Measurements from ENCODE around the gene LIX1L. TPM values are rescaled to one million over a fixed set of nuclear protein-coding genes. Genes with fewer than 3 reads are reported as not detected.

The LIX1L gene
- polyA plus RNA-seq, 4 donors, result 0.67 to 7.1 (median 4.5) TPM

DNA sequence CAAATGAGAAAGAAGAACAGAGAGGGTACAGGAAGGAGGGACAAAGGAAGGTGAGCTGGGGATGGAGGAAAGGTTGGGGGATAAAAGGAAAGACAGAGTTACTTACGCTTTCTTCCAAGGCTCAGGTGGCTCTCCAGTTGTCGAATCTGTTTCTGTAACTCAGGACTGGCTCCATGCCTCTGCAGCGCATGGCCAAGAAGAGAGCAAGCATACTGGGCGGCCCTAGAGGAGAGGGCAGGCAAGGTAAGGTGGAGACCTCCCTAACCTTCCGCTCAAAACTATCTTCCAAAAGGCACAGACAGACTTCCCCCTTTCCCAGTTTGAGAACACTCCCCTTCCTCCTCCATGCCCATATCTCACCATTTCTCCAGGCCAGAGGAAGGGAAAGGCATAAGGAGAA, 40.2 kb downstream of the LIX1L start:
- peak overlapping the region in 2 of 3 donors; percentile 11 to 90 for H3K27ac ChIP-seq (ENCODE audit: low read depth in 1 of 3, low read length in 2 of 3)
- DNase-seq, result no peak
- H3K27me3 ChIP-seq (ENCODE audit: control insufficient read depth in 3 of 3, insufficient read depth in 3 of 3, low read length in 3 of 3), result no peaks in the 10 kb centered on the region
- WGBS, 3 donors, result 75 to 84% (median 83%) methylated on average over 5 of the region's 5 CpGs
- FAIRE-seq, result no peak
- H3K9me3 ChIP-seq (ENCODE audit: control insufficient read depth in 2 of 2, insufficient read depth in 1 of 2, low read depth in 1 of 2, low read length in 1 of 2), result no peaks in the 10 kb centered on the region
- H3K4me1 ChIP-seq (ENCODE audit: control insufficient read depth in 3 of 3, insufficient read depth in 2 of 3, low read depth in 1 of 3, low read length in 2 of 3), result peaks cover 0 to 18% (median 4%) of the 10 kb centered on the region in 3 donors
- H3K36me3 ChIP-seq (ENCODE audit: control insufficient read depth in 3 of 3, insufficient read depth in 2 of 3, low read depth in 1 of 3, low read length in 3 of 3), result peaks cover 0 to 17% (median 2%) of the 10 kb centered on the region in 3 donors
- H3K4me3 ChIP-seq (ENCODE audit: low read depth in 1 of 3, low read length in 3 of 3), result peak overlapping the region; percentile 58 to 98 (median 59)

DNA sequence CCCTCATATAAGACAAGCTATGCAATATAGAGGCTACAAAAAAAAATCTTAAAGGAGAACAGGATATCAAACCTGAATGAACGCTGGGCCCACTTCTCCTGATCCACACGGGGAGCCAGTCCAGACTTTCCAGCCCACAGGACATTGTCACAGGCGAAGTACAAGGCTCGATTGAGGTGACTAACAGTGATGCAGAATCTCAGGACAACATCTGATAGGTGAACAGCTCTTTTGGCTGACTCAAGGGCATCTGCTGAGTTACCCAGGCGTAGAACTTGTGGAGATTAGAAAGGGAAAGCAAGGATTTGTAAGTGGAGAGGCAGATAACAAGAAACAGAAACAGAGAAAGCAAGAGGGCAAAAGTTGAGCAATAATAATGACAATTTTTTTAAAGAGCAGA, 41.1 kb downstream of the LIX1L start:
- DNase-seq (no peak), FAIRE-seq (no peak)
- peaks cover 4 to 20% (median 8%) of the 10 kb centered on the region in 3 donors for H3K36me3 ChIP-seq (ENCODE audit: control insufficient read depth in 3 of 3, insufficient read depth in 2 of 3, low read depth in 1 of 3, low read length in 3 of 3)
- H3K9me3 ChIP-seq (ENCODE audit: control insufficient read depth in 2 of 2, insufficient read depth in 1 of 2, low read depth in 1 of 2, low read length in 1 of 2), result no peaks in the 10 kb centered on the region
- H3K4me3 ChIP-seq (ENCODE audit: low read depth in 1 of 3, low read length in 3 of 3), result no peak overlapping the region
- H3K4me1 ChIP-seq (ENCODE audit: control insufficient read depth in 3 of 3, insufficient read depth in 2 of 3, low read depth in 1 of 3, low read length in 2 of 3), result peaks cover 0 to 18% (median 4%) of the 10 kb centered on the region in 3 donors
- no peak overlapping the region for H3K27ac ChIP-seq (ENCODE audit: low read depth in 1 of 3, low read length in 2 of 3)
- WGBS, 3 donors, result 65 to 77% (median 67%) methylated on average over 5 of the region's 5 CpGs
- H3K27me3 ChIP-seq (ENCODE audit: control insufficient read depth in 3 of 3, insufficient read depth in 3 of 3, low read length in 3 of 3), result no peaks in the 10 kb centered on the region

DNA sequence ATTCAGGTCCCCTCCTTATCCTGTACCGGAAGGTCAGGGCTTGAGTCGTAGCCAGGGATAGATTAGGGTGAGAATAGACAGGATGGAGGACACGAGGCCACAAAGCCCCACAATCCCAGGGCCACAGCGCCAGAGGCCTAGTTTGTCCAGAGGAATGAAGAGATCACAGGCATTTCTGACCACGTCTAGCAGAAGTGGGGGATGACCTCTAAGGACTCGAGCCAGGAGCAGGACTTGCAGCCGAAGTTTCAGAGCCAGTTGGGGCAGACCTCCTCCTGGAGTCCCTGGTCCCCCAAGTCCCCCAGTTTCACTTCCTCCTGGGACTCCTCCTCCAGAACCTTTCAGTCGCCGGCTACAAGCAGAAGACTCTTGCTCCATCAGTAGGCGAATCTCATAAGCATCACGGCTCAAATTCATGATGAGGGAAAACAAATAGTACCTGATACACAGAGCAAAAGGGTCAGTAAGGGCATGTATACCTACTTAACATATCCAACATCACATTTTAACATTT, 45.6 kb downstream of the LIX1L start:
- Histone ChIP-seq H3K27me3 (ENCODE audit: control insufficient read depth in 3 of 3, insufficient read depth in 3 of 3, low read length in 3 of 3) (no peaks in the 10 kb centered on the region), H3K4me3 (ENCODE audit: low read depth in 1 of 3, low read length in 3 of 3) (no peak overlapping the region), H3K9me3 (ENCODE audit: control insufficient read depth in 2 of 2, insufficient read depth in 1 of 2, low read depth in 1 of 2, low read length in 1 of 2) (no peaks in the 10 kb centered on the region), H3K4me1 (ENCODE audit: control insufficient read depth in 3 of 3, insufficient read depth in 2 of 3, low read depth in 1 of 3, low read length in 2 of 3) (no peaks in the 10 kb centered on the region), H3K36me3 (ENCODE audit: control insufficient read depth in 3 of 3, insufficient read depth in 2 of 3, low read depth in 1 of 3, low read length in 3 of 3) (peaks cover 6 to 22% (median 8%) of the 10 kb centered on the region in 3 donors), H3K27ac (ENCODE audit: low read depth in 1 of 3, low read length in 2 of 3) (no peak overlapping the region)
- 83 to 86% (median 84%) methylated on average over 11 of the region's 11 CpGs for WGBS, 3 donors
- DNase-seq (no peak), FAIRE-seq (no peak)

DNA sequence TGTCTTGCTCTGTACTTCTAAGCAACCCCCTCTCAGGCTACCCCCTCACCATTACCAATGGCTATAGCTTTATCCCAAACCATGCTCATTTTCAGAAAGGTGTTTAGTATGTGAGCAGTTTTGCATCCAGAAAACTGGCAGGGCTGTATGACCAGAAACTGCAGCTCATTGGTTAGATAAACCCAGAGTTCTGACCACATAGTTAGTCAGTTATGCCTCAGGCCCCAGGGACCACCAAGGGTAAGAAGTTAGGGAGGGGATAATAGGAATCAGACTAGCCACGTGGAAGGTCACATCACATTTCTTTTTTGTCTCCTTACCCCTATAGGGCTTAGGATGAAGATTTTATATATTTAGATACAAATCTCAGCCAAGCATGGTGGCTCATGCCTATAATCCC, 49.2 kb downstream of the LIX1L start:
- FAIRE-seq, result no peak
- no peak overlapping the region for H3K4me3 ChIP-seq (ENCODE audit: low read depth in 1 of 3, low read length in 3 of 3)
- H3K9me3 ChIP-seq (ENCODE audit: control insufficient read depth in 2 of 2, insufficient read depth in 1 of 2, low read depth in 1 of 2, low read length in 1 of 2), result no peaks in the 10 kb centered on the region
- H3K27ac ChIP-seq (ENCODE audit: low read depth in 1 of 3, low read length in 2 of 3), result no peak overlapping the region
- DNase-seq, result no peak
- 65 to 86% (median 80%) methylated on average over 1 of the region's 1 CpG for WGBS, 3 donors
- peaks cover 6 to 8% (median 8%) of the 10 kb centered on the region in 3 donors for H3K36me3 ChIP-seq (ENCODE audit: control insufficient read depth in 3 of 3, insufficient read depth in 2 of 3, low read depth in 1 of 3, low read length in 3 of 3)
- no peaks in the 10 kb centered on the region for H3K27me3 ChIP-seq (ENCODE audit: control insufficient read depth in 3 of 3, insufficient read depth in 3 of 3, low read length in 3 of 3)
- no peaks in the 10 kb centered on the region for H3K4me1 ChIP-seq (ENCODE audit: control insufficient read depth in 3 of 3, insufficient read depth in 2 of 3, low read depth in 1 of 3, low read length in 2 of 3)

DNA sequence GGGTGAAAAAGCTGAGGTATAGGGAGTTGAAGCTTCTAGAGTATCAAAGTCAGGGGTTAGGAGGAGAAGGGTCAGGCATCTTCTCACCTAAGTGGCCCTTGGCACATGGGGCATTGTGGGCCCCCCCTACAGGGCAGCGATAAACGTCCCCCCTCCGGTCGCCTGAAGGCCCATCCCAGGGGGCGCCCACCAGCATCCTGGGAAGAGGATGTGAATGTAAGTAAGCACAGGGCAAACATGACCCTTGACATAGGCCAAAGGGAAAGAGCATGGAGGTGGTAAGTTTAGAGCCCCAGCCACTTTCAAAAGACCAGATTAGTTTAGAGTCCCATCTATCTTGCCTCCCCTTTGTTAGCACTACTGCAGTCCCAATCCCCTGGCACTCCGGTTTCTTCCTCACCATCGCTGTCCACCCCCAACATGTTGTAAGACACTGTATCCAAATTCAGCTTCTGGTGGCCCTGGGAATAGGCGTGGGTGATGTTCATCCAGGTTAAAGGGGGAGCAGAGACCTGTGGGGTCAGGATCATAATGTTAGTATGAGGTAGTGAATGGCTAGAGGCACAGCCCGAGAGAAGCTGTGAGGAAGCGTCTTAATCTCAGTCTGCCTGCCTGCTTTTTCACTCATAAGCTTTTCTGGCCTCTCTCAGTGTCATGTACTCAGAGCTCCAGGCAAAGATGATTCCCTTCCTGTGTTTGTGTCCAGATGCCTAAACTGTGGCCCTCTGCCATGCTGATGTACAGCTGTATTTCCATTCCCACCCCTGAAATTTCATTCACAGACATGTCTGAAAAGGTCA, 50.7 kb downstream of the LIX1L start:
- DNase-seq (no peak), FAIRE-seq (no peak)
- no peak overlapping the region for H3K4me3 ChIP-seq (ENCODE audit: low read depth in 1 of 3, low read length in 3 of 3)
- H3K36me3 ChIP-seq (ENCODE audit: control insufficient read depth in 3 of 3, insufficient read depth in 2 of 3, low read depth in 1 of 3, low read length in 3 of 3), result peaks cover 3 to 7% (median 6%) of the 10 kb centered on the region in 3 donors
- no peaks in the 10 kb centered on the region for H3K9me3 ChIP-seq (ENCODE audit: control insufficient read depth in 2 of 2, insufficient read depth in 1 of 2, low read depth in 1 of 2, low read length in 1 of 2)
- WGBS, 3 donors, result 77 to 93% (median 85%) methylated on average over 10 of the region's 10 CpGs
- peak overlapping the region in 1 of 3 donors; percentile 22 for H3K27ac ChIP-seq (ENCODE audit: low read depth in 1 of 3, low read length in 2 of 3)
- H3K27me3 ChIP-seq (ENCODE audit: control insufficient read depth in 3 of 3, insufficient read depth in 3 of 3, low read length in 3 of 3), result no peaks in the 10 kb centered on the region
- no peaks in the 10 kb centered on the region for H3K4me1 ChIP-seq (ENCODE audit: control insufficient read depth in 3 of 3, insufficient read depth in 2 of 3, low read depth in 1 of 3, low read length in 2 of 3)

DNA sequence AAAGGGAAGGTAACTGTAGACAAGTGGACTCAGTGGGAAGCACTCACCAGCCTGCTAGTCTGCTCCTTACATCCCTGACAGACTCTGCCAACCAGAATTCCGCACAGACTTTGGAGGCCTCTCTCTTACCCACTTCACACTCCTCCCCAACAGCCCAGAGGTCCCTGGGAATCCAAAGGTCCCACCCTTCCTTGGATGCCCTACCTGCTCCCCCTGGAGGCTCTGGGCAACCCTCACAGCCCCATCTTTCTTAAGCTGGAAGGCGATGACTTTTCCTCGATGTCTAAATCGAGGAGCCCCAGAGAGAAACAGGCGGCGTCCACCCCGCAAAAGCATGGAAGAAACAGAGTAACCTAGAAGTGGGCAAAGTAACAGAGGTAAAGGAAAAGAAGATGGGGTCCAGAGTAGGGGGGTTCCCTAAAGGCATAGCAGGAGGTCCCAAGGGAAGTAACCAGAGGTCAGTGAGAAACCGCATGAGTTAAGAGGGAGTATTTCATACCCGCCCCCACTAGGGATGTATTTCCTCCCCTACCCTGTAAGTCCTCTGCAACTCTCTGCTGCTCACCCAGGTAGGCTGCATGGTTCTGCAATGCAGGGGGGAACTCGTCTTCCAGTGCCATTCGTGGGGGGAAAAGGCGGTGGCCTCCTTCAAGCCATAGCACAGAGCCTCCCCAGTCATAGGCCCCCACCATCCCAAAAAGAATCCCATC, 56.4 kb downstream of the LIX1L start:
- Histone ChIP-seq H3K27me3 (ENCODE audit: control insufficient read depth in 3 of 3, insufficient read depth in 3 of 3, low read length in 3 of 3) (no peaks in the 10 kb centered on the region), H3K4me1 (ENCODE audit: control insufficient read depth in 3 of 3, insufficient read depth in 2 of 3, low read depth in 1 of 3, low read length in 2 of 3) (no peaks in the 10 kb centered on the region), H3K9me3 (ENCODE audit: control insufficient read depth in 2 of 2, insufficient read depth in 1 of 2, low read depth in 1 of 2, low read length in 1 of 2) (no peaks in the 10 kb centered on the region), H3K27ac (ENCODE audit: low read depth in 1 of 3, low read length in 2 of 3) (no peak overlapping the region), H3K36me3 (ENCODE audit: control insufficient read depth in 3 of 3, insufficient read depth in 2 of 3, low read depth in 1 of 3, low read length in 3 of 3) (no peaks in the 10 kb centered on the region), H3K4me3 (ENCODE audit: low read depth in 1 of 3, low read length in 3 of 3) (no peak overlapping the region)
- FAIRE-seq (no peak), DNase-seq (no peak)
- 87 to 93% (median 88%) methylated on average over 12 of the region's 12 CpGs for WGBS, 3 donors

DNA sequence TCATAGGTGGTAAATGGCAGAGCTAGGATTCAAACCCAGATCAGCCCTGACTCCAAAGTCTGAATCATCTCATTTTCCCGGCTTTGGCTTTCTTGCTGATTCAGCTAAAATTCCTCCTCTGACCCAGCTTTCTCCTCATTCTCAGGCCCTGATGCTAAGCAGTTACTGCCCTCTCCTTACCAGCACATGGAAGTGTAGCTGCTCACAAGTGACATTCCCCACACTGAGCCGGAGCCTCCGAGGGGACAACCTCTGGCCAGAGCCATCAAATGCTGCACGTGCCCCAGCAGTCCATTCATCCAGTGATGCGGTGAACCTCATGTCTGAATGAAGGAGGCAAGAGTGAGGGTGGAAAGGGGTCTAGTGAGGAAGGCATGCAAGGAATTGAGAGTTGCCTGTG, 59.1 kb downstream of the LIX1L start:
- H3K4me1 ChIP-seq (ENCODE audit: control insufficient read depth in 3 of 3, insufficient read depth in 2 of 3, low read depth in 1 of 3, low read length in 2 of 3), result no peaks in the 10 kb centered on the region
- no peak overlapping the region for H3K27ac ChIP-seq (ENCODE audit: low read depth in 1 of 3, low read length in 2 of 3)
- no peak overlapping the region for H3K4me3 ChIP-seq (ENCODE audit: low read depth in 1 of 3, low read length in 3 of 3)
- no peaks in the 10 kb centered on the region for H3K9me3 ChIP-seq (ENCODE audit: control insufficient read depth in 2 of 2, insufficient read depth in 1 of 2, low read depth in 1 of 2, low read length in 1 of 2)
- DNase-seq (no peak), FAIRE-seq (no peak)
- WGBS, 3 donors, result 77 to 89% (median 87%) methylated on average over 5 of the region's 5 CpGs
- no peaks in the 10 kb centered on the region for H3K27me3 ChIP-seq (ENCODE audit: control insufficient read depth in 3 of 3, insufficient read depth in 3 of 3, low read length in 3 of 3)
- no peaks in the 10 kb centered on the region for H3K36me3 ChIP-seq (ENCODE audit: control insufficient read depth in 3 of 3, insufficient read depth in 2 of 3, low read depth in 1 of 3, low read length in 3 of 3)

DNA sequence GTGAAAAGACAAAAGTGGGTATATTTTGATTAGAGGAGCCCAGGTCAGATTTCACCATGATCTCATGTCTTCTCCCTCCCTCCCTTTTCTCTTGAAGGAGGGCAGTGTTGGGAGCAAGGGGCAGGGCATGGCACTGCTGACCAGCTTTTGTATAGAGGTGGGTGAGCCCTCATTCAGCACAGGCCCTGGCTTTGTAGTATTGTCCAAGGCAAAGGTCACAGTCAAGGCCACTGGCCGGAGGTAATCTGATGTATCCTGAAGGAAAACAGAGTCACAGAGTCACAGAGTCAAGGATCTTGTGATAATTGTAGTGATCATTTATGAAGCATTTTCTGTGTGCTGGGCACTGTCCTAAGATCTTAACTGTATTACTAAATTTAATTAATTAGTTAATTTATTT, 59.8 kb downstream of the LIX1L start:
- no peak for DNase-seq
- Histone ChIP-seq H3K27me3 (ENCODE audit: control insufficient read depth in 3 of 3, insufficient read depth in 3 of 3, low read length in 3 of 3) (no peaks in the 10 kb centered on the region), H3K36me3 (ENCODE audit: control insufficient read depth in 3 of 3, insufficient read depth in 2 of 3, low read depth in 1 of 3, low read length in 3 of 3) (no peaks in the 10 kb centered on the region), H3K27ac (ENCODE audit: low read depth in 1 of 3, low read length in 2 of 3) (no peak overlapping the region), H3K4me3 (ENCODE audit: low read depth in 1 of 3, low read length in 3 of 3) (no peak overlapping the region), H3K9me3 (ENCODE audit: control insufficient read depth in 2 of 2, insufficient read depth in 1 of 2, low read depth in 1 of 2, low read length in 1 of 2) (no peaks in the 10 kb centered on the region), H3K4me1 (ENCODE audit: control insufficient read depth in 3 of 3, insufficient read depth in 2 of 3, low read depth in 1 of 3, low read length in 2 of 3) (no peaks in the 10 kb centered on the region)
- WGBS, 3 donors, result 72 to 84% (median 80%) methylated on average over 1 of the region's 1 CpG
- FAIRE-seq, result no peak

Data from small intestine (tissue), 7 donors.